Esophagus muscularis mucosa (tissue), 4 donors: Measurements from ENCODE around the gene TNMD. TPM values are rescaled to one million over a fixed set of nuclear protein-coding genes. Genes with fewer than 3 reads are reported as not detected.

Source experiments
- DNase-seq: peaks from one replicate; pipeline ENCODE4 v3.0.0-alpha.2; 2017; ENCODE audit errors: extremely low spot score
- H3K27ac ChIP-seq, 4 donors: fragments of 200-600 bp; sonication (generic); replicated peaks in 1 of 4; 1 replicate in 3 of 4; 2 replicates in 1 of 4; pipeline ENCODE4 v1.5.1; 2016 to 2019; ENCODE audit warnings: mild to moderate bottlenecking in 1 of 4
- H3K27me3 ChIP-seq, 4 donors: fragments of 200-600 bp; sonication (generic); one replicate each; pipeline versions ENCODE4 v1.5.1 to v1.6.0; 2016 to 2019
- H3K36me3 ChIP-seq, 4 donors: fragments of 200-600 bp; sonication (generic); one replicate each; pipeline ENCODE4 v1.5.1; 2016 to 2019
- H3K4me1 ChIP-seq, 4 donors: fragments of 200-600 bp; sonication (generic); one replicate each; pipeline ENCODE4 v1.5.1; 2016 to 2019
- H3K4me3 ChIP-seq, 4 donors: fragments of 200-600 bp; sonication (generic); 1 replicate in 2 of 4; 2 replicates in 2 of 4; pipeline ENCODE4 v1.5.1; 2016 to 2019; ENCODE audit warnings: mild to moderate bottlenecking in 4 of 4, moderate library complexity in 1 of 4
- H3K9me3 ChIP-seq, 4 donors: fragments of 200-600 bp; sonication (generic); 1 replicate in 3 of 4; 2 replicates in 1 of 4; pipeline ENCODE4 v1.5.1; 2016 to 2019
- CTCF ChIP-seq, 3 experiments: fragments of 200-600 bp in 2 of 3; fragments of 450-650 bp in 1 of 3; sonication (generic) in 2 of 3; IDR thresholded peaks; one replicate each; pipeline ENCODE4 v1.5.1; 2017 to 2019; ENCODE audit warnings: antibody characterized with exemption in 3 of 3, mild to moderate bottlenecking in 2 of 3, moderate library complexity in 1 of 3
- EP300 ChIP-seq: sonication (generic); formaldehyde crosslinking; IDR thresholded peaks from one replicate; pipeline ENCODE4 v1.6.1; 2017; ENCODE audit warnings: antibody characterized with exemption
- POLR2A ChIP-seq: fragments of 450-650 bp; IDR thresholded peaks from one replicate; pipeline ENCODE4 v1.6.1; 2017; ENCODE audit warnings: antibody characterized with exemption, moderate library complexity, mild to moderate bottlenecking, low read depth
- POLR2AphosphoS5 ChIP-seq, 2 donors: sonication (generic); formaldehyde crosslinking; IDR thresholded peaks; one replicate each; pipeline ENCODE4 v1.6.1; 2017; ENCODE audit warnings: antibody characterized with exemption in 2 of 2
- WGBS: methylation state at CpG from one replicate; pipeline ENCODE4 v1.1.5; 2018; 5-methylcytosine and 5-hydroxymethylcytosine counted together
- intact Hi-C: fragments of 100-400 bp; cut with DNase I; formaldehyde crosslinking; loops from one replicate; pipeline ENCODE4 v1.15.1; 2023
- total RNA-seq, 4 donors: library from RNA; depleted of rRNA; stranded (reverse); fragments of >200 nt; gene quantifications; one replicate each; pipeline versions ENCODE4 v1.1.0 to v1.2.1, GENCODE V29; 2016

TNMD gene
- total RNA-seq, 4 donors from 2014 or later, result 0.33 to 0.58 TPM; not detected in 2

- no peaks in the 10 kb centered on the region for H3K36me3 ChIP-seq
- H3K27me3 ChIP-seq, result no peaks in the 10 kb centered on the region
- no peaks in the 10 kb centered on the region for H3K9me3 ChIP-seq
- intact Hi-C loops, result no loop called here
- no peaks in the 10 kb centered on the region for H3K4me1 ChIP-seq
- 67% methylated on average over 1 of the region's 1 CpG for WGBS
- no peak for DNase-seq
- H3K4me3 ChIP-seq, result no peak overlapping the region
- no peak overlapping the region for H3K27ac ChIP-seq
- TF ChIP-seq EP300 (no peak), POLR2A (no peak)
Measured at GRCh38 chrX:100600758-100601157, 16.0 kb downstream of the TNMD start.

- no peak for DNase-seq
- no peak overlapping the region for H3K27ac ChIP-seq
- H3K27me3 ChIP-seq, result no peaks in the 10 kb centered on the region
- H3K9me3 ChIP-seq, result no peaks in the 10 kb centered on the region
- TF ChIP-seq POLR2A (no peak), CTCF (IDR thresholded peaks at IDR 0.05) (no peak), EP300 (no peak), POLR2AphosphoS5 (IDR thresholded peaks at IDR 0.05) (no peak)
- 72% methylated on average over 1 of the region's 1 CpG for WGBS
- H3K36me3 ChIP-seq, result no peaks in the 10 kb centered on the region
- H3K4me1 ChIP-seq, result no peaks in the 10 kb centered on the region
- intact Hi-C loops, result no loop called here
- H3K4me3 ChIP-seq, result no peak overlapping the region
Measured at GRCh38 chrX:100606753-100607152, 22.0 kb downstream of the TNMD start.

- TF ChIP-seq CTCF (IDR thresholded peaks at IDR 0.05) (no peak), EP300 (no peak), POLR2AphosphoS5 (IDR thresholded peaks at IDR 0.05) (no peak), POLR2A (no peak)
- no peaks in the 10 kb centered on the region for H3K9me3 ChIP-seq
- H3K27ac ChIP-seq, result no peak overlapping the region
- intact Hi-C loops, result no loop called here
- DNase-seq, result no peak
- H3K27me3 ChIP-seq, result no peaks in the 10 kb centered on the region
- no peaks in the 10 kb centered on the region for H3K4me1 ChIP-seq
- no peak overlapping the region for H3K4me3 ChIP-seq
- 3% methylated on average over 1 of the region's 1 CpG for WGBS
- H3K36me3 ChIP-seq, result no peaks in the 10 kb centered on the region
Measured at GRCh38 chrX:100609591-100609990, 24.9 kb downstream of the TNMD start.

GRCh38 chrX:100611951-100612350 is 27.2 kb downstream of the TNMD start:
- TF ChIP-seq CTCF (IDR thresholded peaks at IDR 0.05), result no peak
- TF ChIP-seq POLR2A, result no peak
- no peak for TF ChIP-seq EP300
- TF ChIP-seq POLR2AphosphoS5 (IDR thresholded peaks at IDR 0.05), result no peak
- peaks cover 0 to 6% (median 0%) of the 10 kb centered on the region in 4 donors for H3K27me3 ChIP-seq
- H3K9me3 ChIP-seq, result no peaks in the 10 kb centered on the region
- no peak overlapping the region for H3K4me3 ChIP-seq
- intact Hi-C loops, result no loop called here
- no peak overlapping the region for H3K27ac ChIP-seq
- 61% methylated on average over 5 of the region's 5 CpGs for WGBS
- H3K4me1 ChIP-seq, result peaks cover 0 to 3% (median 0%) of the 10 kb centered on the region in 4 donors
- DNase-seq, result no peak
- no peaks in the 10 kb centered on the region for H3K36me3 ChIP-seq

GRCh38 chrX:100615005-100615404 is 30.3 kb downstream of the TNMD start:
- TF ChIP-seq POLR2AphosphoS5 (IDR thresholded peaks at IDR 0.05) (no peak), CTCF (IDR thresholded peaks at IDR 0.05) (peak in 2 of 3 experiments; percentile 27 to 31), POLR2A (no peak), EP300 (no peak)
- peaks cover 0 to 3% (median 0%) of the 10 kb centered on the region in 4 donors for H3K4me1 ChIP-seq
- WGBS, result 19% methylated on average over 3 of the region's 3 CpGs
- no peak overlapping the region for H3K27ac ChIP-seq
- no peak overlapping the region for H3K4me3 ChIP-seq
- no peaks in the 10 kb centered on the region for H3K9me3 ChIP-seq
- intact Hi-C loops, result no loop called here
- H3K27me3 ChIP-seq, result peaks cover 0 to 6% (median 0%) of the 10 kb centered on the region in 4 donors
- no peaks in the 10 kb centered on the region for H3K36me3 ChIP-seq
- DNase-seq, result no peak
